ENCODE data around the gene SRSF12.
A peak's percentile ranks its signal among the peaks of the same experiment; 100 is the strongest.
"Not testable (repeated sequence)": the region's sequence is repeated elsewhere in the genome, so short reads cannot be mapped to it uniquely, and the experiment has no call there.

The SRSF12 gene

DNA sequence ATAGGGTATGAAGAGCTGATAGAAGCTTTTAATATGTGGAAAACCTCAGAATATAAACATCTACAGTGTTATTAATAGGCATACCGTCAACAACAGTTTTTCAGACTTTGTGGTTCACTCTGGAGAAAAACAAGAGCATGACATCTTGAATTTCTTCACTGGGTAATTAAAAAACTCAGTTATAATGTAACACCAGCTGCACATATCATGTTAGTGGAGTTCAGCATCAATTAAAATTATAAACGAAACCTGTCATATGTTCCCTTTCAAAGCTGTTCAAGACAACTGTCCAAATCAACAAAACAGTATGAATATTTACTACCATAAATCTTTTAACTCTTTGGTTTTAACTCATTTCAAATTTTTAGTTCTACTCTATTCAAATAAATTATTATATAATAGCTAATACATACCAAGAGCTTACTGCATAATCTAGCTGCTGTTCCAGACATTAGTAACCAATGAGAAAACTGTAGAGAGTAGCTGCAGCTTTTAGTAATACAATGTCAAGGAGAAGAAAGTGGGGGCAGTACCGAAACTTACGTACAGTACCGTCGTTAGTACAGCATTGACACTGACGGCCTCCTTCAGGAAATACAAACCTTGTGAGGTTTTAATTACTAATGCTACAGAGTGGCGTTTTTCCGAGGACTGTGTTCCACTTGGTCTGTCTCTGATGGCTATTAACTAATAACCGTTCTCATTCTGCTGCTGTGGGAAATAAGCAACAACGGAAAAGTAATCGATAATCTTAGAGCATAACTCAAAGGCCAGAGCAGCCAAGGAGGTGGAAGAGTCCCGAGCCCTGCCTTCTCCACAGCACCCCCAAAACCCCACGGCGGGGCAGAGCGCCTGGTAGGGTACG, 27.5 kb upstream of the SRSF12 start:
- WGBS: 24% methylated on average over 17 of the region's 17 CpGs
- Histone ChIP-seq H3K4me1 (ENCODE audit: insufficient read depth, low read length) (peaks cover 8% of the 10 kb centered on the region; the same call in 1 of the 2 replicates), H3K36me3 (ENCODE audit: insufficient read depth, low read length) (no peaks in the 10 kb centered on the region), H3K9me3 (ENCODE audit: insufficient read depth, low read depth, low read length) (no peaks in the 10 kb centered on the region), H3K27ac (ENCODE audit: low read depth, low read length) (no peak overlapping the region), H3K9ac (ENCODE audit: low read depth, low read length) (peak overlapping the region; percentile 79), H3K27me3 (ENCODE audit: insufficient read depth, low read length) (peaks cover 58% of the 10 kb centered on the region), H3K4me3 (ENCODE audit: low read length) (peak overlapping the region; percentile 65)

DNA sequence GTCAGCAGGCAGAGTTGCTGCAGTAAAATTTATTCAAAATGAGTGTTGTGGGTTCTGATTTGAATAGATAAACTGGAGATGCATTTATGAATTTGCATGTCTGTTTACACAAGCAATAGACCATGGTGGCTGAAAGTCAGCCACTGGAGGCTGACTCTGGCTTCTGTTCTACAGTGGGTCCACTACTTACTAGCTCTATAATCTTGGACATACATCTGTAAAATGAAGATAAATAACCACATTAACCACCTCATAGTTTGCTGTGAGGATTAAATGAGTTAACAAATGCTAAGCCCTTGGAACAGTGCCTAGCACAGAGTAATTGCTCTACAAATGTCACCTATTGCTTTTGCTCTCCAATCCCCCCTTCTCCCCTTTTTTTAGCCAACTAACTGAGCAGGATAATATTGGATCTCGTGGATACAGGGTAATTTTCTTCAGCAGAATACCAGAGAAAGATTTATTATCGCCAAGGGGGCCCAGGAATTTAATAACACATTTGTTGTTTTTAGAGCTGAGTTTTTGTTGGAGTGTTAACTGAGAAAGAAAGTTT, 26.6 kb upstream of the SRSF12 start:
- Histone ChIP-seq H3K4me1 (ENCODE audit: insufficient read depth, low read length) (peaks cover 8% of the 10 kb centered on the region; the same call in 1 of the 2 replicates), H3K27me3 (ENCODE audit: insufficient read depth, low read length) (peaks cover 65% of the 10 kb centered on the region), H3K4me3 (ENCODE audit: low read length) (no peak overlapping the region), H3K36me3 (ENCODE audit: insufficient read depth, low read length) (no peaks in the 10 kb centered on the region), H3K27ac (ENCODE audit: low read depth, low read length) (no peak overlapping the region), H3K9ac (ENCODE audit: low read depth, low read length) (no peak overlapping the region), H3K9me3 (ENCODE audit: insufficient read depth, low read depth, low read length) (no peaks in the 10 kb centered on the region)
- WGBS: 86% methylated on average over 2 of the region's 2 CpGs

DNA sequence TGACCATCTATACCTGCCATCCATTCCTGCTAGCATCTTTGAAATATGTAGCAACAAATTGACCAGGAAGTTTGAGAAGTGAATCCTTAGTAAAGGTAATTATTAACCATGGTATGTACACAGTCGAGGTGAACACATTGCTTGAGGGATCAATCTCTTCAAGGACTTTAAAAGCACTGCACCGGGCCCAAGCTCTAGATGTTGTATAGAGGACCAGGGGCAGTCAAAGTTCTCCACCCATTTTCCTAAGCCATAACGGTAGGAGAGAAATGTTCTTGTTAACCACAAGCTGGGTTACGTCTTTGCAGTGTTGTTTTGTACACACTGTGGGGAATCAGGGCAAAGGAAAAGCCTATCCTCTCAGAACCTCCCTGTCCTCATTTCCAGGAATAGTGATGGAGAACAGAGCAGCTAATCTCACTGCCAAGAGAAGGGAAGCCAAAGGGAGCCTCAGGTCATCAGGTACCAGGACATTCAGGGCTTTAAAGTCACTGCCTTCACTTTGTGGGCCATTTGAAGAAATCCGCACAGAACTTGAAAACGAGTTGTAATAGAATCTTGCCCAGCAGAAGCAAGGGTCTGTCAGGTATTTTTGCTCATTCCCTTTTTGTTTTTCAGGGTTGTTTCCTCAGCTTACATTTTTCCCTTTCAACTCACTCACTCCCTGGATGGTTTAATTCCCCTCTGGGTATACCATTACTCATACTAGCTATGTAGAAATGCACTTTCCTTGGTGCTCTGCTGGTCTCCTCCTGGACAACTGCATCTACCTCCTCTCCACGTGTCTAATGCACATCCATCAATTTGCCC, 22.7 kb upstream of the SRSF12 start:
- H3K4me1 ChIP-seq (ENCODE audit: insufficient read depth, low read length): no peaks in the 10 kb centered on the region
- no peak overlapping the region for H3K27ac ChIP-seq (ENCODE audit: low read depth, low read length)
- H3K9ac ChIP-seq (ENCODE audit: low read depth, low read length): no peak overlapping the region
- H3K27me3 ChIP-seq (ENCODE audit: insufficient read depth, low read length): peaks cover 65% of the 10 kb centered on the region
- no peaks in the 10 kb centered on the region for H3K36me3 ChIP-seq (ENCODE audit: insufficient read depth, low read length)
- no peaks in the 10 kb centered on the region for H3K9me3 ChIP-seq (ENCODE audit: insufficient read depth, low read depth, low read length)
- WGBS: 84% methylated on average over 6 of the region's 7 CpGs
- H3K4me3 ChIP-seq (ENCODE audit: low read length): no peak overlapping the region

GRCh38 chr6:89139509-89140346, 21.9 kb upstream of the SRSF12 start:
- no peaks in the 10 kb centered on the region for H3K9me3 ChIP-seq (ENCODE audit: insufficient read depth, low read depth, low read length)
- H3K27ac ChIP-seq (ENCODE audit: low read depth, low read length): no peak overlapping the region
- no peaks in the 10 kb centered on the region for H3K4me1 ChIP-seq (ENCODE audit: insufficient read depth, low read length)
- no peak overlapping the region for H3K4me3 ChIP-seq (ENCODE audit: low read length)
- H3K9ac ChIP-seq (ENCODE audit: low read depth, low read length): no peak overlapping the region
- 77% methylated on average over 5 of the region's 5 CpGs for WGBS
- peaks cover 65% of the 10 kb centered on the region for H3K27me3 ChIP-seq (ENCODE audit: insufficient read depth, low read length)
- H3K36me3 ChIP-seq (ENCODE audit: insufficient read depth, low read length): no peaks in the 10 kb centered on the region

- Histone ChIP-seq H3K9me3 (ENCODE audit: insufficient read depth, low read depth, low read length) (0 out of 2 replicates have a peak, but pooled peaks cover 3% of the 10 kb centered on the region), H3K27me3 (ENCODE audit: insufficient read depth, low read length) (peaks cover 64% of the 10 kb centered on the region), H3K27ac (ENCODE audit: low read depth, low read length) (no peak overlapping the region), H3K4me1 (ENCODE audit: insufficient read depth, low read length) (peaks cover 4% of the 10 kb centered on the region; the same call in 1 of the 2 replicates), H3K36me3 (ENCODE audit: insufficient read depth, low read length) (no peaks in the 10 kb centered on the region), H3K9ac (ENCODE audit: low read depth, low read length) (no peak overlapping the region), H3K4me3 (ENCODE audit: low read length) (no peak overlapping the region)
- WGBS: 95% methylated on average over 2 of the region's 2 CpGs
These were observed 20.3 kb upstream of the SRSF12 start for GRCh38 chr6:89138173-89138572.

DNA sequence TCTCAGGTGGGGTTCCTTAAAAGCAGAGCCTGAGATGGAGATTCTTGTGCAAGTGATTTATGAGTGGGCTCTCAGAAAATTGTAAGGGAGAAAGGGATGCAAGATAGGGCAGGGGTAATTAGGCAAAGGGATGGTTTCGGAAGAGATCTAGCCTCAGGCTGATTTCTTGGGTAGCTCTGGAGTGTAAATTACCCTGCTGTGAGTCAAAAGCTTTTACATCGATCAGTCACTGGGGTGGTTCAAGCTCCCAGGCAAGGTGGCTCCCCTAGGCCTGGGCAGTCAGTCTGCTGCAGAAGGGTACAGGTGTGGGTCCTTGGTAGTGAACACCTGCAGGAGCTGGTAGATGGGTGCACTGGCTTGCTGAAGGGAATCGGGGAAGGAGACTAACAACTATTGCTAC, 16.9 kb upstream of the SRSF12 start:
- Histone ChIP-seq H3K4me3 (ENCODE audit: low read length) (no peak overlapping the region), H3K27ac (ENCODE audit: low read depth, low read length) (no peak overlapping the region), H3K27me3 (ENCODE audit: insufficient read depth, low read length) (peaks cover 76% of the 10 kb centered on the region), H3K4me1 (ENCODE audit: insufficient read depth, low read length) (peaks cover 4% of the 10 kb centered on the region; the same call in 1 of the 2 replicates), H3K9ac (ENCODE audit: low read depth, low read length) (no peak overlapping the region), H3K9me3 (ENCODE audit: insufficient read depth, low read depth, low read length) (0 out of 2 replicates have a peak, but pooled peaks cover 3% of the 10 kb centered on the region), H3K36me3 (ENCODE audit: insufficient read depth, low read length) (no peaks in the 10 kb centered on the region)
- WGBS: 56% methylated on average over 3 of the region's 3 CpGs

DNA sequence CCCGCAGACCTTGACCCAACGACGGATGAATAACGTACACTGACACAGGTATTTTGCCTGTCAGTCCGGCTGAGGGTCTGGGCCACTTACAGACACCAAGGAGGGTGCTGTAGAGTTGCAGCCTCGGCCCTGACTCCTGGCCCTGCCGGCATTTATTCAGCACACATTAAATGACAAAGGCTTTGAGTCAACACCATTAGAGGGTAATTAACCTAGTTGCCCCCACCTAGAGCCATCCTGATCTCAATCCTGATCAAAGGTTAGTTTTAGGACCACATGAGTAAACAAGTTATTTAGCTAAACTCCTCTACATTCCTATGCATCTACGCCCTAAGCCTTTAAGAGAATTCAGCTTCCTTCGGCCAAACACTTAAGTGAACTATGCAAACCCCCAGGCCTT, 16.1 kb upstream of the SRSF12 start:
- 45% methylated on average over 9 of the region's 9 CpGs for WGBS

DNA sequence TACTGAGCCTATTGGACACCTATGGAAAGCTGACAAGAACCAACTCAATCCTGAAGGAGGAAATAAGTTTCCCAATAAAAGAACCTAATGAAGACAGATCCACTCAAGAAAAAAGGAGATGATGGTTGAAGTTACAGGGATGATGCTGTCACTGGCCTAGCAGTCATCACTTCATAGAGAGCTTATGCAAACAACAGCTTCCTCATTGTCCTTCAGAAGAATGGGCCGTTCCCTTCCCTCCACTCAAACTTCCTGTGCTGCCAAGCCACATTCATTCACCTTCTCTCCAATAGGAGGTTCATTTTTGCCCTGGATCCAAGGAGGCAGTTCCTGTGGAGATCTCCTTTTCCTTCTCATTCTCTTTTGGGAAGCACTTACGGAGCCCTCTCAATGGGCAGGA, 14.2 kb upstream of the SRSF12 start:
- H3K4me1 ChIP-seq (ENCODE audit: insufficient read depth, low read length): peaks cover 4% of the 10 kb centered on the region; the same call in 1 of the 2 replicates
- 0 out of 2 replicates have a peak, but pooled peaks cover 3% of the 10 kb centered on the region for H3K9me3 ChIP-seq (ENCODE audit: insufficient read depth, low read depth, low read length)
- no peak overlapping the region for H3K9ac ChIP-seq (ENCODE audit: low read depth, low read length)
- no peak overlapping the region for H3K4me3 ChIP-seq (ENCODE audit: low read length)
- 81% methylated on average over 2 of the region's 2 CpGs for WGBS
- peaks cover 64% of the 10 kb centered on the region for H3K27me3 ChIP-seq (ENCODE audit: insufficient read depth, low read length)
- no peak overlapping the region for H3K27ac ChIP-seq (ENCODE audit: low read depth, low read length)
- no peaks in the 10 kb centered on the region for H3K36me3 ChIP-seq (ENCODE audit: insufficient read depth, low read length)

More for the DNA sequence above, 16.1 kb upstream of the SRSF12 start:
- no peak overlapping the region for H3K9ac ChIP-seq (ENCODE audit: low read depth, low read length)
- H3K27ac ChIP-seq (ENCODE audit: low read depth, low read length): no peak overlapping the region
- no peaks in the 10 kb centered on the region for H3K36me3 ChIP-seq (ENCODE audit: insufficient read depth, low read length)
- H3K9me3 ChIP-seq (ENCODE audit: insufficient read depth, low read depth, low read length): 0 out of 2 replicates have a peak, but pooled peaks cover 3% of the 10 kb centered on the region
- peaks cover 4% of the 10 kb centered on the region; the same call in 1 of the 2 replicates for H3K4me1 ChIP-seq (ENCODE audit: insufficient read depth, low read length)
- H3K27me3 ChIP-seq (ENCODE audit: insufficient read depth, low read length): peaks cover 69% of the 10 kb centered on the region
- H3K4me3 ChIP-seq (ENCODE audit: low read length): no peak overlapping the region

DNA sequence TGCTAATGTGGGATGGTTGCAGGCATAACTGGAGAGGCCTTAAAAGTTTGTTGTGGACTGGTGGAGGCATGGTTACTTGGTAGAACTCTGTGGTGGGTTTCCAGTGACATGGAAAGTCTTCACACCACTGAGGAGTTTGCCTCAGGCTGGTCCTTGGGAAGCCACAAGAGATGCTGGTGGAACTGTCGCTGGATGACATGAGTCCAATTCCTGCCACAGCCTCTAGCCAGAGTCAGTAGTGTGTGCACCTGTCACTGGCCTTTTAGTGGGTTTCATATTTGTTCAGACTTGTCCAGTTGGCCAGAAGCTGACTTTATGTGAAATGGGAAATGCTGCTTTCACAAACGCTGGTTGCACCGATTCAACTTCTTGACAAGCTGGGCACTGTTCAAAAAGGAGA, 13.7 kb upstream of the SRSF12 start:
- H3K9ac ChIP-seq (ENCODE audit: low read depth, low read length): no peak overlapping the region
- no peak overlapping the region for H3K27ac ChIP-seq (ENCODE audit: low read depth, low read length)
- H3K36me3 ChIP-seq (ENCODE audit: insufficient read depth, low read length): no peaks in the 10 kb centered on the region
- peaks cover 59% of the 10 kb centered on the region for H3K27me3 ChIP-seq (ENCODE audit: insufficient read depth, low read length)
- H3K4me1 ChIP-seq (ENCODE audit: insufficient read depth, low read length): peaks cover 4% of the 10 kb centered on the region; the same call in 1 of the 2 replicates
- 0 out of 2 replicates have a peak, but pooled peaks cover 3% of the 10 kb centered on the region for H3K9me3 ChIP-seq (ENCODE audit: insufficient read depth, low read depth, low read length)
- H3K4me3 ChIP-seq (ENCODE audit: low read length): no peak overlapping the region
- WGBS: 96% methylated on average over 3 of the region's 3 CpGs

GRCh38 chr6:89128256-89128671, 10.4 kb upstream of the SRSF12 start:
- not testable (repeated sequence) for H3K9me3 ChIP-seq (ENCODE audit: insufficient read depth, low read depth, low read length); H3K9ac ChIP-seq (ENCODE audit: low read depth, low read length); H3K36me3 ChIP-seq (ENCODE audit: insufficient read depth, low read length); H3K27ac ChIP-seq (ENCODE audit: low read depth, low read length); H3K4me3 ChIP-seq (ENCODE audit: low read length); H3K4me1 ChIP-seq (ENCODE audit: insufficient read depth, low read length)
- WGBS: 94% methylated on average over 2 of the region's 2 CpGs
- peaks cover 29% of the 10 kb centered on the region for H3K27me3 ChIP-seq (ENCODE audit: insufficient read depth, low read length)
